ENCODE results near the gene EPHA2. TPM values are rescaled to one million over a fixed set of nuclear protein-coding genes. Genes with fewer than 3 reads are reported as not detected.

Gene EPHA2
- total RNA-seq, 1 donor from 2014 or later = not detected

DNA sequence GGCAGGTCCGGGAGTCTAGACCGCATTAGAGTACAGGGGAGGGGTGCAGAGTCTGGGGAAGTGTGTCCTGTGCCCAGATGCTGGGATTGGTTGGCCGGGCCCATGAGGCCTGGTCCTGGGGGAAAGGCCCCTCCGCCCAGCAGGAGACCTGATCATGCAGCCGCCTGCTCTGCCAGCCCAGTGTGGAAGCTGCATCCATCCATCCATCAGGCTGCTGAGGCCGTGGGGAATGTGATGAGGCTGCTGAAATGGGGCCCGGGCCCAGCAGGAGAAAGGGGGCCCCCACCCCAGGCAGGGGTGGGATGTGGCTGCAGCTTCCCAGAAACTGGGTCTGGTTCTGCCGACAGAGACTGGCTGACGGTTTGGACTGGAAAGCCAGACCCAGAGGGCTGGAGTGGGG, 37.2 kb downstream of the EPHA2 start:
- Mint-ChIP-seq H3K4me1 (ENCODE audit: low read depth) (peaks cover 7% of the 10 kb centered on the region), H3K36me3 (ENCODE audit: low read depth) (no peaks in the 10 kb centered on the region), H3K4me3 (ENCODE audit: low read depth) (no peak overlapping the region), H3K27ac (no peak overlapping the region), H3K27me3 (ENCODE audit: low read depth) (no peaks in the 10 kb centered on the region), H3K9me3 (no peaks in the 10 kb centered on the region)
- no peak for DNase-seq (ENCODE audit: low spot score)
- intact Hi-C loops (cut with micrococcal nuclease) = no loop called here

GRCh38 chr1:16117936-16118335, 37.9 kb downstream of the EPHA2 start:
- Mint-ChIP-seq H3K27me3 (ENCODE audit: low read depth) (no peaks in the 10 kb centered on the region), H3K9me3 (no peaks in the 10 kb centered on the region), H3K27ac (no peak overlapping the region), H3K36me3 (ENCODE audit: low read depth) (no peaks in the 10 kb centered on the region), H3K4me3 (ENCODE audit: low read depth) (no peak overlapping the region), H3K4me1 (ENCODE audit: low read depth) (peaks cover 4% of the 10 kb centered on the region)
- no peak for DNase-seq (ENCODE audit: low spot score)
- intact Hi-C loops (cut with micrococcal nuclease) = no loop called here

GRCh38 chr1:16117369-16117768, 38.5 kb downstream of the EPHA2 start:
- intact Hi-C loops (cut with micrococcal nuclease) = no loop called here

GRCh38 chr1:16116625-16117024, 39.2 kb downstream of the EPHA2 start:
- H3K9me3 Mint-ChIP-seq = no peaks in the 10 kb centered on the region
- intact Hi-C loops (cut with micrococcal nuclease) = no loop called here
- no peaks in the 10 kb centered on the region for H3K4me1 Mint-ChIP-seq (ENCODE audit: low read depth)
- DNase-seq (ENCODE audit: low spot score) = no peak
- H3K27ac Mint-ChIP-seq = no peak overlapping the region
- no peak overlapping the region for H3K4me3 Mint-ChIP-seq (ENCODE audit: low read depth)
- H3K36me3 Mint-ChIP-seq (ENCODE audit: low read depth) = no peaks in the 10 kb centered on the region
- H3K27me3 Mint-ChIP-seq (ENCODE audit: low read depth) = peaks cover 1% of the 10 kb centered on the region

More at GRCh38 chr1:16117369-16117768, 38.5 kb downstream of the EPHA2 start:
- Mint-ChIP-seq H3K4me3 (ENCODE audit: low read depth) (no peak overlapping the region), H3K27ac (no peak overlapping the region), H3K4me1 (ENCODE audit: low read depth) (no peaks in the 10 kb centered on the region), H3K9me3 (no peaks in the 10 kb centered on the region), H3K27me3 (ENCODE audit: low read depth) (no peaks in the 10 kb centered on the region), H3K36me3 (ENCODE audit: low read depth) (no peaks in the 10 kb centered on the region)
- no peak for DNase-seq (ENCODE audit: low spot score)

DNA sequence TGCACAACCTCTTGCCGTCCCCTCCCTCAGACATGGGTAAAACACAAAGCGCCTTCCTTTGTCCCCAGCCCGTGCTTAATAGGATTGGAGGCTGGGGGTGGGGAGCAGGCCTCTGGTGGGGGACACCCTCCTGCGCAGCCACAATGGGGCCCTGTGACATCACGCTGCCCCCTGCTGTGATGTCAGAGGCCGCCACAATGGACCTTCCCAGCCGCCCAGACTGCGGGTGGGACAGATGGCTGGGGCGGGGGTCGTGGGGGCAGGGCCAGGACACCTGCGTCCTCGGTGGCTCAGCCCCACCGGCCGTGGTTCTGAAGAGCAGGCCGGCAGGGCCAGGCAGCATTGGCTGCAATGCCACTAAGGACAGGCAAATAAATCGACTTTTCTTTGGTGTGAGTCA, 39.9 kb downstream of the EPHA2 start:
- Mint-ChIP-seq H3K4me1 (ENCODE audit: low read depth) (no peaks in the 10 kb centered on the region), H3K9me3 (no peaks in the 10 kb centered on the region), H3K27ac (no peak overlapping the region), H3K36me3 (ENCODE audit: low read depth) (no peaks in the 10 kb centered on the region), H3K27me3 (ENCODE audit: low read depth) (peaks cover 1% of the 10 kb centered on the region), H3K4me3 (ENCODE audit: low read depth) (no peak overlapping the region)
- no peak for DNase-seq (ENCODE audit: low spot score)
- intact Hi-C loops (cut with micrococcal nuclease) = no loop called here

DNA sequence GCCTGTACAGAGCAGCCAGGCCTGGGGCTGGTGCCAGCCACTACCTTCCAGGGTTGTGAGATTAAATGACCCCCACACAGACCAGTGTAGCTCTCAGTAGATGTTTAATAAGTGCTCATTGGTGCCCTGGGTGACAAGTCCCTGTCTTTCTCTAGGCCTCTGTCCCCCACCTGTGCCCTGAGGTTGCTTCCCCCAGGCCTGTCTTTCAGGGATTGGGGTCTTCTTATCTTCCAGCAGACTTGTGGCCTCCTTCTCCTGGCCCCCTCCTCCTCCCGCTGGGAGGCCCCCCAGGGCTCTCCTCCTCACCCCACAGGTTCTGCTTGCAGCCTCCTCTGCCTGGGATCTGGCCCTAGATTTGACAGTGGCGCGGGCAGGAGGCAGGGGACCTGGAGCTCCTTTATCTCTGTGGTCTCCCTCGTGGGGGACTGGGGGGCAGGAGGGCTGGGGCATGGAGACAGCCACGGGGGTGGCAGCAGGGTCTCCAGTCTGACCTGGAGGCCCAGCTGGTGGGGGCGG, 40.3 kb downstream of the EPHA2 start:
- Mint-ChIP-seq H3K4me3 (ENCODE audit: low read depth) (no peak overlapping the region), H3K27me3 (ENCODE audit: low read depth) (peaks cover 1% of the 10 kb centered on the region), H3K4me1 (ENCODE audit: low read depth) (no peaks in the 10 kb centered on the region), H3K27ac (no peak overlapping the region), H3K36me3 (ENCODE audit: low read depth) (no peaks in the 10 kb centered on the region), H3K9me3 (no peaks in the 10 kb centered on the region)
- DNase-seq (ENCODE audit: low spot score) = no peak
- intact Hi-C loops (cut with micrococcal nuclease) = no loop called here

- peaks cover 1% of the 10 kb centered on the region for H3K27me3 Mint-ChIP-seq (ENCODE audit: low read depth)
- intact Hi-C loops (cut with micrococcal nuclease) = no loop called here
- H3K4me1 Mint-ChIP-seq (ENCODE audit: low read depth) = no peaks in the 10 kb centered on the region
- no peaks in the 10 kb centered on the region for H3K36me3 Mint-ChIP-seq (ENCODE audit: low read depth)
- H3K27ac Mint-ChIP-seq = no peak overlapping the region
- no peak for DNase-seq (ENCODE audit: low spot score)
- no peaks in the 10 kb centered on the region for H3K9me3 Mint-ChIP-seq
- H3K4me3 Mint-ChIP-seq (ENCODE audit: low read depth) = no peak overlapping the region
These were observed 41.1 kb downstream of the EPHA2 start for GRCh38 chr1:16114527-16115467.

GRCh38 chr1:16112596-16113555, 43.0 kb downstream of the EPHA2 start:
- DNase-seq (ENCODE audit: low spot score) = no peak
- Mint-ChIP-seq H3K27ac (no peak overlapping the region), H3K4me3 (ENCODE audit: low read depth) (no peak overlapping the region), H3K36me3 (ENCODE audit: low read depth) (no peaks in the 10 kb centered on the region), H3K9me3 (peaks cover 5% of the 10 kb centered on the region), H3K27me3 (ENCODE audit: low read depth) (peaks cover 4% of the 10 kb centered on the region), H3K4me1 (ENCODE audit: low read depth) (no peaks in the 10 kb centered on the region)
- intact Hi-C loops (cut with micrococcal nuclease) = no loop called here

- H3K36me3 Mint-ChIP-seq (ENCODE audit: low read depth) = no peaks in the 10 kb centered on the region
- H3K4me3 Mint-ChIP-seq (ENCODE audit: low read depth) = no peak overlapping the region
- peaks cover 5% of the 10 kb centered on the region for H3K9me3 Mint-ChIP-seq
- intact Hi-C loops (cut with micrococcal nuclease) = no loop called here
- peaks cover 7% of the 10 kb centered on the region for H3K27me3 Mint-ChIP-seq (ENCODE audit: low read depth)
- no peak for DNase-seq (ENCODE audit: low spot score)
- no peaks in the 10 kb centered on the region for H3K4me1 Mint-ChIP-seq (ENCODE audit: low read depth)
- H3K27ac Mint-ChIP-seq = no peak overlapping the region
These were observed 43.9 kb downstream of the EPHA2 start for GRCh38 chr1:16111771-16112595.

GRCh38 chr1:16110884-16111283, 45.0 kb downstream of the EPHA2 start:
- peaks cover 16% of the 10 kb centered on the region for H3K27me3 Mint-ChIP-seq (ENCODE audit: low read depth)
- no peaks in the 10 kb centered on the region for H3K36me3 Mint-ChIP-seq (ENCODE audit: low read depth)
- no peak overlapping the region for H3K27ac Mint-ChIP-seq
- H3K9me3 Mint-ChIP-seq = peaks cover 5% of the 10 kb centered on the region
- intact Hi-C loops (cut with micrococcal nuclease) = no loop called here
- DNase-seq (ENCODE audit: low spot score) = no peak
- H3K4me3 Mint-ChIP-seq (ENCODE audit: low read depth) = no peak overlapping the region
- no peaks in the 10 kb centered on the region for H3K4me1 Mint-ChIP-seq (ENCODE audit: low read depth)

DNA sequence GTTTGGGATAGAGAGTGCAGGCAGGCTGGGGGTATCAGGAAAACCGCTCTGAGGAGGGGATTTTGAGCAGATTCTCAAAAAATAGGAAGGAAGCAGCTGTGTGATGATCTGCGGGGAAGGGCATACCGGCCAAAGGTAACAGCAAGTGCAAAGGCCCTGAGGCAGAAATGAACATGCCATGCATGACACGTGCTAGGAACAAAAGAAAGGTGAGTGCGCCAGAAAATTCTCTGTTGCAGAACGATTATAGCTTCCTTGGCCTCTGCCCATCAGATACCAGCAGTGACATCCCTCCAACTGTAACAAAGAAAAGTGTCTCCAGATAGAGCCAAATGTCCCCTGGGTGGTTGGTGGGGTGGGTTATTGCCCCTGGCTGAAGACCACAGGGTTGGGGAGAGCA, 45.4 kb downstream of the EPHA2 start:
- Mint-ChIP-seq H3K4me1 (ENCODE audit: low read depth) (no peaks in the 10 kb centered on the region), H3K9me3 (peaks cover 5% of the 10 kb centered on the region), H3K27ac (no peak overlapping the region), H3K36me3 (ENCODE audit: low read depth) (no peaks in the 10 kb centered on the region), H3K27me3 (ENCODE audit: low read depth) (peaks cover 17% of the 10 kb centered on the region), H3K4me3 (ENCODE audit: low read depth) (no peak overlapping the region)
- no peak for DNase-seq (ENCODE audit: low spot score)
- intact Hi-C loops (cut with micrococcal nuclease) = no loop called here

DNA sequence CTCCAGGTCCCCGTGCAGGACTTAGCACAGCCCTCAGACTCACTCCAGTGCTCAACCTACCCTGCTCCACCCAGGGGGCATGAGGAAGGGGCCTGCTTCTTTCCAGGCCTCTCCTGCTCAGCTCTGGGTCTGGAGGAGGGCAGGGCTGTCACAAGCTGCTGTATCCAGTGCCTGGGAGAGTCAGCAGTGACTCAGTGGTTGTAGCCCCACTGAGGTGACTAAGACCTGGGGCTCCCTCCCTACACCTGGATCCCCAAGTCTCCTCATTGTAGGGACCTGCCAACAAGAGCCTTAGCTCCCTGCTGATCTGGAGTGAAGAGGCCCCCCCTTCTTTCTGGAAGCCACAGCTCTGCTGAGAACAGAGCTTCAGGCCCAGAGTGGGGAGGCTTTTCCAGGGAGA, 46.3 kb downstream of the EPHA2 start:
- Mint-ChIP-seq H3K27ac (no peak overlapping the region), H3K27me3 (ENCODE audit: low read depth) (peaks cover 17% of the 10 kb centered on the region), H3K9me3 (peaks cover 5% of the 10 kb centered on the region), H3K4me3 (ENCODE audit: low read depth) (no peak overlapping the region), H3K36me3 (ENCODE audit: low read depth) (no peaks in the 10 kb centered on the region), H3K4me1 (ENCODE audit: low read depth) (no peaks in the 10 kb centered on the region)
- intact Hi-C loops (cut with micrococcal nuclease) = no loop called here
- DNase-seq (ENCODE audit: low spot score) = no peak
